ENCODE data around the gene DYRK1A. TPM values are rescaled to one million over a fixed set of nuclear protein-coding genes. Genes with fewer than 3 reads are reported as not detected.
A peak's percentile ranks its signal among the peaks of the same experiment; 100 is the strongest.

Gene DYRK1A
- total RNA-seq, 1 donor from 2014 or later, result 68.1 TPM

DNA sequence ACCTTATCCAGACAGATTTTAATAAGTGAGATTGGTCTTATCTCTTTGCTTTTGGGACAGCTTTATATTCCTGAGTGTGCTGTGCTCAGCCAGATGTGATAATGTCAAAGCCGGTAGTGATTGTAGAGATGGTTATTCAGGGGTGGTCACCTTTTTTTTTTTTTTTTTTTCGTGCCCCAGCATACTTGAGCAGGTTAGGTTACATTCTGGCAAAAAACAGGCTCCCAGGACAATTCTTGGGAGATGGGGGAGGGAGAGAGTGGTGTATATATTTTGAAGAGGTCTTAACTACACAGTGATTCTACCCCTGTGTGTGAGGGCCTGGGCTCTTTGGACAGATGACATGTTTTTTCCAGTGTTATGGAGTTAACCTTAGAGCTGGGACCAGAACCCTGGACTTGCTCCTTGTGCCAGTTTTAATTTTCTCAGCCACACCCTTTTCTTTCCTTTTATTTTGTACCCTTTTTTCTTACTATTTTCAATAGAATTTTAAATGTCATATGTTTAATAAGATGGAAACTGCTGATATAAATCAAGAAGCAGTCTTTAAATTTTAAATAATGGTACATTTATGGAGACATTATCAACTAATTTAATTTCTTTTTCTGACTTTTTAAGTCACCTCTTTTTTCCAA lies 88.4 kb downstream of the DYRK1A start:
- DNase-seq (ENCODE audit: low spot score), result no peak
- peaks cover 13% of the 10 kb centered on the region for H3K36me3 Mint-ChIP-seq (ENCODE audit: low read depth)
- H3K27me3 Mint-ChIP-seq (ENCODE audit: insufficient read depth), result no peaks in the 10 kb centered on the region
- H3K4me1 Mint-ChIP-seq (ENCODE audit: low read depth), result peaks cover 67% of the 10 kb centered on the region
- no peak overlapping the region for H3K4me3 Mint-ChIP-seq
- H3K27ac Mint-ChIP-seq, result no peak overlapping the region
- H3K9me3 Mint-ChIP-seq, result no peaks in the 10 kb centered on the region
- intact Hi-C loops (cut with micrococcal nuclease), result no loop called here

- no peak for DNase-seq (ENCODE audit: low spot score)
- Mint-ChIP-seq H3K27ac (peak overlapping the region; percentile 35), H3K4me3 (peak overlapping the region; percentile 20), H3K36me3 (ENCODE audit: low read depth) (peaks cover 11% of the 10 kb centered on the region), H3K9me3 (no peaks in the 10 kb centered on the region), H3K27me3 (ENCODE audit: insufficient read depth) (no peaks in the 10 kb centered on the region), H3K4me1 (ENCODE audit: low read depth) (peaks cover 61% of the 10 kb centered on the region)
- intact Hi-C loops (cut with micrococcal nuclease), result no loop called here
These were observed 88.9 kb downstream of the DYRK1A start for GRCh38 chr21:37455504-37455911.

- peak overlapping the region; percentile 75 for H3K27ac Mint-ChIP-seq
- H3K4me1 Mint-ChIP-seq (ENCODE audit: low read depth), result peaks cover 76% of the 10 kb centered on the region
- intact Hi-C loops (cut with micrococcal nuclease), result no loop called here
- peaks cover 5% of the 10 kb centered on the region for H3K36me3 Mint-ChIP-seq (ENCODE audit: low read depth)
- DNase-seq (ENCODE audit: low spot score), result no peak
- H3K27me3 Mint-ChIP-seq (ENCODE audit: insufficient read depth), result no peaks in the 10 kb centered on the region
- H3K4me3 Mint-ChIP-seq, result no peak overlapping the region
- no peaks in the 10 kb centered on the region for H3K9me3 Mint-ChIP-seq
These were observed 92.2 kb downstream of the DYRK1A start for GRCh38 chr21:37458669-37459276.

GRCh38 chr21:37459575-37459974 lies 93.0 kb downstream of the DYRK1A start:
- DNase-seq (ENCODE audit: low spot score), result no peak
- no peak overlapping the region for H3K4me3 Mint-ChIP-seq
- no peaks in the 10 kb centered on the region for H3K9me3 Mint-ChIP-seq
- H3K36me3 Mint-ChIP-seq (ENCODE audit: low read depth), result peaks cover 5% of the 10 kb centered on the region
- no peak overlapping the region for H3K27ac Mint-ChIP-seq
- peaks cover 76% of the 10 kb centered on the region for H3K4me1 Mint-ChIP-seq (ENCODE audit: low read depth)
- intact Hi-C loops (cut with micrococcal nuclease), result no loop called here
- no peaks in the 10 kb centered on the region for H3K27me3 Mint-ChIP-seq (ENCODE audit: insufficient read depth)

DNA sequence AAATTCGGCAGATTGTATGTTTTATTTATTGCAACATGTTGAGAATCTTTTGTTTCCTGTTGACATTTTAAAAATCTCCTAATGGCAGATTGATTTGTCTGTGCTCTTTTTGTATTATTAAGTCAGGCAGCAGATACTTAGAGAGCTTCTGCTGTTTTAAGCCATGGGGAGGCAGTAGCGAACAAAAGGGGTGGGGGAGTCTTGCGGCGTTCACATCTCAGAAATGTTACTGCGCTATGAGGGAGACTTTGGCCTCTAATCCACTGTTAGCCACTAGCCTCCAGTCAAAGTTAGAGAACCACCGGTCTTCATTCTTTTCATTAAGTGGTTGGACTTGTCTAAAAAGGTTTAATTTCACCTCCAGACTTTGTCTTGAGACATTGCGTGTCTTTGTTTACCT lies 93.6 kb downstream of the DYRK1A start:
- no peak overlapping the region for H3K27ac Mint-ChIP-seq
- no peaks in the 10 kb centered on the region for H3K27me3 Mint-ChIP-seq (ENCODE audit: insufficient read depth)
- DNase-seq (ENCODE audit: low spot score), result no peak
- H3K9me3 Mint-ChIP-seq, result no peaks in the 10 kb centered on the region
- peaks cover 76% of the 10 kb centered on the region for H3K4me1 Mint-ChIP-seq (ENCODE audit: low read depth)
- intact Hi-C loops (cut with micrococcal nuclease), result loop anchor here (2.0 to 10.0 kb wide), 3 partner anchors 105 to 385 kb away; partner anchors contain the start of genes PIGP, TTC3 and VPS26C
- no peak overlapping the region for H3K4me3 Mint-ChIP-seq
- peaks cover 5% of the 10 kb centered on the region for H3K36me3 Mint-ChIP-seq (ENCODE audit: low read depth)

DNA sequence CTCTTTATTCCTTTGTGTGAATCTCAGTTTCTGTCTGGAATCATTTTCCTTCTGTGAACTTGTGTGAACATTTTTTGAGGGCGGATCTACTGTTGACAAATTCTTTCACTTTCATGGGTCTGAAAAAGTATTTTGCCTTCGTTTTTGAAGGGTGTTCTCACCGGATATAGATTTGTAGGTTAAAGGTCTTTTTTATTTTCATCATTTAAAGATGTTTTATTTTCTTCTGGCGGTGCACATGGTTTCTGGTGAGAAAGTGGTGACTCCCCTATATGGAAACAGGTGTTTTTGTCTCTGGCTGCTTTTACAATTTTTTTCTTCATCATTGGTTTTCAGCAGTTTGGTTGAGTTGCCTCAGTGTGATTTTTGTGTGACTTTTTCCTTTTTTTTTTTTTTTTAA lies 94.9 kb downstream of the DYRK1A start:
- H3K4me1 Mint-ChIP-seq (ENCODE audit: low read depth), result peaks cover 64% of the 10 kb centered on the region
- no peak for DNase-seq (ENCODE audit: low spot score)
- peak overlapping the region; percentile 32 for H3K27ac Mint-ChIP-seq
- H3K36me3 Mint-ChIP-seq (ENCODE audit: low read depth), result peaks cover 5% of the 10 kb centered on the region
- intact Hi-C loops (cut with micrococcal nuclease), result loop anchor here (1.0 to 10.0 kb wide), 4 partner anchors 91 to 387 kb away; partner anchors contain the start of genes PIGP, TTC3 and VPS26C
- H3K4me3 Mint-ChIP-seq, result no peak overlapping the region
- H3K9me3 Mint-ChIP-seq, result no peaks in the 10 kb centered on the region
- no peaks in the 10 kb centered on the region for H3K27me3 Mint-ChIP-seq (ENCODE audit: insufficient read depth)

- Mint-ChIP-seq H3K4me1 (ENCODE audit: low read depth) (peaks cover 61% of the 10 kb centered on the region), H3K27me3 (ENCODE audit: insufficient read depth) (no peaks in the 10 kb centered on the region), H3K36me3 (ENCODE audit: low read depth) (peaks cover 7% of the 10 kb centered on the region), H3K27ac (peak overlapping the region; percentile 25), H3K9me3 (no peaks in the 10 kb centered on the region), H3K4me3 (peak overlapping the region; percentile 32)
- intact Hi-C loops (cut with micrococcal nuclease), result loop anchor here (2.0 to 10.0 kb wide), 3 partner anchors 53 to 387 kb away; partner anchors contain the start of genes PIGP, TTC3 and VPS26C
- DNase-seq (ENCODE audit: low spot score), result no peak
These were observed 95.7 kb downstream of the DYRK1A start for GRCh38 chr21:37462087-37462861.

GRCh38 chr21:37463083-37463801 lies 96.7 kb downstream of the DYRK1A start:
- Mint-ChIP-seq H3K4me3 (no peak overlapping the region), H3K4me1 (ENCODE audit: low read depth) (peaks cover 56% of the 10 kb centered on the region), H3K9me3 (no peaks in the 10 kb centered on the region), H3K27me3 (ENCODE audit: insufficient read depth) (no peaks in the 10 kb centered on the region), H3K36me3 (ENCODE audit: low read depth) (peaks cover 13% of the 10 kb centered on the region), H3K27ac (peak overlapping the region; percentile 21)
- DNase-seq (ENCODE audit: low spot score), result peak; percentile 14
- intact Hi-C loops (cut with micrococcal nuclease), result loop anchor here (1.0 to 10.0 kb wide), 4 partner anchors 12 to 388 kb away; partner anchors contain the start of genes PIGP, TTC3 and VPS26C

- Mint-ChIP-seq H3K27me3 (ENCODE audit: insufficient read depth) (no peaks in the 10 kb centered on the region), H3K4me1 (ENCODE audit: low read depth) (peaks cover 48% of the 10 kb centered on the region), H3K4me3 (no peak overlapping the region), H3K9me3 (no peaks in the 10 kb centered on the region), H3K36me3 (ENCODE audit: low read depth) (peaks cover 15% of the 10 kb centered on the region), H3K27ac (peak overlapping the region; percentile 36)
- intact Hi-C loops (cut with micrococcal nuclease), result loop anchor here (10.0 kb wide), 1 partner anchor 392 kb away; the partner anchor contains the start of genes PIGP and TTC3
- DNase-seq (ENCODE audit: low spot score), result no peak
These were observed 100.5 kb downstream of the DYRK1A start for GRCh38 chr21:37467082-37467481.

DNA sequence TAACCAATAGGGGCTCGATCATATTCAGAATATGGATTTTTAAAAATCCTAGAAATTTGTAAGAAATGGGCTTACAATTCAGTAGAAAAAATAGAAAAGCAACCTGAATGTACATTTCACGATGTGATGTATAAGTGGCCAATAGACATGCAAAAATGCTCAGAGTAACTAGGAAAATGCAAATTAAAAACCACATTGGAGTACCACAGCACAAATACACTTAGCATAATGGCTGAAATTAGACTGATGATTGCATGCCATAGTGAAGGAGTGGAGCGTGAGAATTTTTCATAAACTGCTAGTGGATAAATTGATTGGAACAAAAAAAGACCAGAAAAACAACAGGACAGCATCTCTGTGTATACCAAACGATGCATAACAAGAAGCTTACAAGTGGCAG lies 102.3 kb downstream of the DYRK1A start:
- DNase-seq (ENCODE audit: low spot score), result no peak
- H3K36me3 Mint-ChIP-seq (ENCODE audit: low read depth), result peaks cover 20% of the 10 kb centered on the region
- H3K27me3 Mint-ChIP-seq (ENCODE audit: insufficient read depth), result no peaks in the 10 kb centered on the region

GRCh38 chr21:37469441-37469840 lies 102.9 kb downstream of the DYRK1A start:
- no peak for DNase-seq (ENCODE audit: low spot score)
- H3K27me3 Mint-ChIP-seq (ENCODE audit: insufficient read depth), result no peaks in the 10 kb centered on the region
- H3K27ac Mint-ChIP-seq, result no peak overlapping the region
- no peaks in the 10 kb centered on the region for H3K9me3 Mint-ChIP-seq
- H3K4me1 Mint-ChIP-seq (ENCODE audit: low read depth), result peaks cover 36% of the 10 kb centered on the region
- peaks cover 20% of the 10 kb centered on the region for H3K36me3 Mint-ChIP-seq (ENCODE audit: low read depth)
- intact Hi-C loops (cut with micrococcal nuclease), result loop anchor here (10.0 kb wide), 1 partner anchor 395 kb away; the partner anchor contains the start of genes PIGP and TTC3
- no peak overlapping the region for H3K4me3 Mint-ChIP-seq

More for the DNA sequence above, 102.3 kb downstream of the DYRK1A start:
- Mint-ChIP-seq H3K4me3 (no peak overlapping the region), H3K9me3 (no peaks in the 10 kb centered on the region), H3K27ac (no peak overlapping the region), H3K4me1 (ENCODE audit: low read depth) (peaks cover 39% of the 10 kb centered on the region)
- intact Hi-C loops (cut with micrococcal nuclease), result loop anchor here (10.0 kb wide), 1 partner anchor 394 kb away; the partner anchor contains the start of genes PIGP and TTC3

- Mint-ChIP-seq H3K36me3 (ENCODE audit: low read depth) (peaks cover 15% of the 10 kb centered on the region), H3K27ac (no peak overlapping the region), H3K27me3 (ENCODE audit: insufficient read depth) (no peaks in the 10 kb centered on the region), H3K9me3 (no peaks in the 10 kb centered on the region), H3K4me3 (no peak overlapping the region), H3K4me1 (ENCODE audit: low read depth) (peaks cover 53% of the 10 kb centered on the region)
- DNase-seq (ENCODE audit: low spot score), result no peak
- intact Hi-C loops (cut with micrococcal nuclease), result no loop called here
These were observed 106.0 kb downstream of the DYRK1A start for GRCh38 chr21:37472581-37472980.
